Globus pallidus (tissue), 1 donor: ENCODE results near the gene GPR32.
"Not testable (repeated sequence)": the region's sequence is repeated elsewhere in the genome, so short reads cannot be mapped to it uniquely, and the experiment has no call there.

Experiments used
- DNase-seq: peaks from one replicate; pipeline ENCODE4 v3.0.0-alpha.2; 2015; ENCODE audit warnings: low spot score

GPR32 gene

GRCh38 chr19:50783848-50784152 lies 13.5 kb downstream of the GPR32 start:
- DNase-seq, result not testable (repeated sequence)

- DNase-seq, result no peak
These were observed 14.4 kb downstream of the GPR32 start for GRCh38 chr19:50784710-50785109.

- no peak for DNase-seq
These were observed 15.1 kb downstream of the GPR32 start for GRCh38 chr19:50785329-50785728.

GRCh38 chr19:50790396-50790795 lies 20.1 kb downstream of the GPR32 start, which contains the start of gene ACP4:
ACP4 (plus strand) TSS chr19:50790415; CDS start chr19:50790415, 0 bp downstream.
- no peak for DNase-seq

GRCh38 chr19:50790922-50791467 lies 20.7 kb downstream of the GPR32 start:
- DNase-seq, result no peak

- no peak for DNase-seq
These were observed 21.5 kb downstream of the GPR32 start for GRCh38 chr19:50791594-50792271.

GRCh38 chr19:50792272-50793250 lies 22.3 kb downstream of the GPR32 start:
- DNase-seq, result no peak

- no peak for DNase-seq
These were observed 23.3 kb downstream of the GPR32 start for GRCh38 chr19:50793558-50794065.

GRCh38 chr19:50794074-50794875 lies 24.0 kb downstream of the GPR32 start:
- no peak for DNase-seq

- DNase-seq, result no peak
These were observed 24.8 kb downstream of the GPR32 start for GRCh38 chr19:50794876-50795663.

GRCh38 chr19:50795664-50796073 lies 25.4 kb downstream of the GPR32 start:
- no peak for DNase-seq

- DNase-seq, result no peak
These were observed 25.9 kb downstream of the GPR32 start for GRCh38 chr19:50796128-50796633.

- no peak for DNase-seq
These were observed 26.6 kb downstream of the GPR32 start for GRCh38 chr19:50796634-50797428.

- no peak for DNase-seq
These were observed 27.1 kb downstream of the GPR32 start for GRCh38 chr19:50797429-50797780.

GRCh38 chr19:50797781-50798658 lies 27.8 kb downstream of the GPR32 start:
- no peak for DNase-seq

- no peak for DNase-seq
These were observed 28.6 kb downstream of the GPR32 start for GRCh38 chr19:50798659-50799546.

GRCh38 chr19:50799547-50799851 lies 29.2 kb downstream of the GPR32 start:
- DNase-seq, result no peak

- no peak for DNase-seq
These were observed 30.8 kb downstream of the GPR32 start for GRCh38 chr19:50801107-50801506.
